GM12865 (cell line): ENCODE data around the gene PILRA.
A peak's percentile ranks its signal among the peaks of the same experiment; 100 is the strongest.

Experiments used
- DNase-seq: peaks from one replicate; pipeline ENCODE4 v3.0.0; 2010; ENCODE audit warnings: low read depth
- H3K4me3 ChIP-seq: 2 replicates; pipeline ENCODE4 v1.5.1; 2011; ENCODE audit warnings: mild to moderate bottlenecking, low read depth, low read length, control low read depth
- TF ChIP-seq, protein P1 (sequence below): IDR thresholded peaks from 2 replicates; pipeline ENCODE4 v1.5.1; 2011; ENCODE audit warnings: low read length, control low read depth, low read depth, inconsistent platforms; ENCODE audit not compliant: insufficient read depth; ENCODE audit errors: missing control alignments

PILRA gene

DNA sequence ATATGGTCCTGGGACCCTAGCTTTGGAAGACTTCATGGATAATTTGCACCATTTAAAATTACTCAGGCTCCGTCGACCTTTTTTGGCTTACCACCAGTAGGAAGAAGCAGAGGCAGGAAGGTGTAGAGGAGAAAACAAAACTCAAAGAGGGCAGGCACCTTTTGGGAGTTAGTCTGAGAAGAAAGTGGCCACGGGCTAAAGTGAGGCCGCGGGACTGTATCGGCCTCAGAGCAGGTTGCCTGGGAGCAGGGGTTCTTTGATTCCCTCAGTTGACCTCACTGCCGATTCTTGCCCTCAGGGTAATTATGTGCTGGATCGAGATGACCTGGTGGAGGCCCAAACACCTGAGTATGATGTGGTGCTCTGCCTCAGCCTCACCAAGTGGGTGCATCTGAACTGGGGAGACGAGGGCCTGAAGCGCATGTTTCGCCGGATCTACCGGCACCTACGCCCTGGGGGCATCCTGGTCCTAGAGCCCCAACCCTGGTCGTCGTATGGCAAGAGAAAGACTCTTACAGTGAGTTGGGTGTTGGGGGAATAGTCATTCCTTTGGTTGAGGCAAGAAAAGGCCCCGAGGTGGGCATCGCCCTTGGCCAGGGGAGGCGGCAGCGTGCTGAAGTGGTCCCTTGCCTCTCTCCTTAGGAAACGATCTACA lies 59.5 kb downstream of the PILRA start:
- no peak for DNase-seq
- H3K4me3 ChIP-seq = no peak overlapping the region
- TF ChIP-seq, protein P1, sequence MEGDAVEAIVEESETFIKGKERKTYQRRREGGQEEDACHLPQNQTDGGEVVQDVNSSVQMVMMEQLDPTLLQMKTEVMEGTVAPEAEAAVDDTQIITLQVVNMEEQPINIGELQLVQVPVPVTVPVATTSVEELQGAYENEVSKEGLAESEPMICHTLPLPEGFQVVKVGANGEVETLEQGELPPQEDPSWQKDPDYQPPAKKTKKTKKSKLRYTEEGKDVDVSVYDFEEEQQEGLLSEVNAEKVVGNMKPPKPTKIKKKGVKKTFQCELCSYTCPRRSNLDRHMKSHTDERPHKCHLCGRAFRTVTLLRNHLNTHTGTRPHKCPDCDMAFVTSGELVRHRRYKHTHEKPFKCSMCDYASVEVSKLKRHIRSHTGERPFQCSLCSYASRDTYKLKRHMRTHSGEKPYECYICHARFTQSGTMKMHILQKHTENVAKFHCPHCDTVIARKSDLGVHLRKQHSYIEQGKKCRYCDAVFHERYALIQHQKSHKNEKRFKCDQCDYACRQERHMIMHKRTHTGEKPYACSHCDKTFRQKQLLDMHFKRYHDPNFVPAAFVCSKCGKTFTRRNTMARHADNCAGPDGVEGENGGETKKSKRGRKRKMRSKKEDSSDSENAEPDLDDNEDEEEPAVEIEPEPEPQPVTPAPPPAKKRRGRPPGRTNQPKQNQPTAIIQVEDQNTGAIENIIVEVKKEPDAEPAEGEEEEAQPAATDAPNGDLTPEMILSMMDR = no peak

DNA sequence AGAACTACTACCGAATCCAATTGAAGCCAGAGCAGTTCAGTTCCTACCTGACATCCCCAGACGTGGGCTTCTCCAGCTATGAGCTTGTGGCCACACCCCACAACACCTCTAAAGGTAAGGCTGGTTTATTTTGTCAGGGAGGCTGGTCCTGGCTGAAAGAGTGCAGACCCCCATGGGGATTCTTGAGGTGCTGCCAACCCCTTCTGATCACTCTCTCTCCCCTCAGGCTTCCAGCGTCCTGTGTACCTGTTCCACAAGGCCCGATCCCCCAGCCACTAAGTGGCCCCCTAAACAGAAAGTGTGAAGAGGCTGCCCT lies 59.9 kb downstream of the PILRA start:
- DNase-seq = no peak
- no peak overlapping the region for H3K4me3 ChIP-seq

DNA sequence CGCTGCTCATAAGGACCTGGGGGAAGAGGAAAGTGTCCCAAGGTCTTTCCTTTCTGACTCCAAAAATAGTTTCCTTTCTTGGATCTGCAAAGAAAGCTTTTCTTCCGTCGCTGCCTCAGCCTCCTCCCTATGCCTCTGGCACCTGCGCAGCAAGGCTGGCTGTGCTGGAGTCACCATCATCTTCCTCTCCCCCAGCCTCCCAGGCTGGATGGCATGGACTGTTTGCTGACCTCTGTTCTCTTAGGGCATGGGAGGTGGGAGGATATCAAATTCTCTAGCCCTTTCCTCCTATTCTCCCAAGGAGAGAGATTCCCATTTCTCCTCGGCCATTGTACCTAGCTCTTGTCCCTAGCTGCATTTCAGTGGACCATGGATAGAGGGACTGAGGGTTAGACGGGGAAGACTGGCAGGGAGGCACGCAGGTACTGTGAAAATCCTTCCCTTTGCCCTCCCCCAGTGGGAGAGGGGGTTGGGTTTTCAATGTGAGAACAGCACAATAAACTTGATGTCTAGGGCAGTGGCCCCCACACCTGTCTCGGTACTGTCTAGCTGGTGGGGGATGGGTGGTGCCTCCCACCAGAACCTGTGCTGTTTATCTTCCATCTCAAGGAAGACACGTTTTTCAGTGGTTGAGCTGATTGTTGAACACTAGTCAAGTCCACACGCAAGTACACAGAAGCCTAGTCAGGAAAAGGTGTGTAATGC lies 60.5 kb downstream of the PILRA start:
- H3K4me3 ChIP-seq = no peak overlapping the region
- no peak for DNase-seq
- TF ChIP-seq, protein P1 = no peak

More for the DNA sequence above, 59.9 kb downstream of the PILRA start:
- TF ChIP-seq, protein P1 = no peak

DNA sequence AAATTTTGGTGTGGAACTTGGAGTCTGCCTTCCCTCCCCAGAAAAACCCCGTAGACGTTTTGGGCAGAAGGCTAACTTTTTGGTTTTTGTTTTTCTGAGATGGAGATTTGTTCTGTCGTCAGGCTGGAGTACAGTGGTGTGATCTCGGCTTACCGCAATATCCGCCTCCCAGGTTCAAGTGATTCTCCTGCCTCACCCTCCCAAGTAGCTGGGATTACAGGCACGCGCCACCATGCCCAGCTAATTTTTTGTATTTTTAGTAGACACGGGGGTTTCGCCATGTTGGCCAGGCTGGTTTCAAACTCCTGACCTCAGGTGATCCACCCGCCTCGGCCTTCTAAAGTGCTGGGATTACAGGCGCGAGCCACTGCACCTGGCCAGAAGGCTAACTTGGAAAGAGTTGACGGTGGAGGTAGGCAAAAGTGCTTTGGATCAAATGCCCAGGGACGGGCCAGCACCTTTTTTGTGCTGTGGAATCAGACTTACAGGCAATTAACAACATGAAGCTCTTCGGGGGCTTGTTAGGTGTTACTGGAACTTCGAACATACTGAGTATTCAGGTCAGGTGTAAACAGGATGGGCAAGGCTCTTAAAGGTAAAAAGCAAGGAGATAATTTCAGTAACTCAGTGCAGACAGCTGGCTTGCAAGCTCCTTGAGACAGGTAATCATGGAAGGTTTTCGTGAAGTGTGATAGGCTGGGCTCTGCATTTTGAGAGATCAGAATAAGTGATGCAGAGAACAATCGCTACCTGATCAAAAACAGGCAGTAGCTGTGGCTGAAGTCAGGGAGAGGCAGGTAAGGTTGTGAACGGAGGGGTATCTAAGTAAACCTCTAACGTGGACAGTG lies 61.2 kb downstream of the PILRA start:
- no peak for DNase-seq
- peak overlapping the region; percentile 83 for H3K4me3 ChIP-seq
- TF ChIP-seq, protein P1 = no peak

DNA sequence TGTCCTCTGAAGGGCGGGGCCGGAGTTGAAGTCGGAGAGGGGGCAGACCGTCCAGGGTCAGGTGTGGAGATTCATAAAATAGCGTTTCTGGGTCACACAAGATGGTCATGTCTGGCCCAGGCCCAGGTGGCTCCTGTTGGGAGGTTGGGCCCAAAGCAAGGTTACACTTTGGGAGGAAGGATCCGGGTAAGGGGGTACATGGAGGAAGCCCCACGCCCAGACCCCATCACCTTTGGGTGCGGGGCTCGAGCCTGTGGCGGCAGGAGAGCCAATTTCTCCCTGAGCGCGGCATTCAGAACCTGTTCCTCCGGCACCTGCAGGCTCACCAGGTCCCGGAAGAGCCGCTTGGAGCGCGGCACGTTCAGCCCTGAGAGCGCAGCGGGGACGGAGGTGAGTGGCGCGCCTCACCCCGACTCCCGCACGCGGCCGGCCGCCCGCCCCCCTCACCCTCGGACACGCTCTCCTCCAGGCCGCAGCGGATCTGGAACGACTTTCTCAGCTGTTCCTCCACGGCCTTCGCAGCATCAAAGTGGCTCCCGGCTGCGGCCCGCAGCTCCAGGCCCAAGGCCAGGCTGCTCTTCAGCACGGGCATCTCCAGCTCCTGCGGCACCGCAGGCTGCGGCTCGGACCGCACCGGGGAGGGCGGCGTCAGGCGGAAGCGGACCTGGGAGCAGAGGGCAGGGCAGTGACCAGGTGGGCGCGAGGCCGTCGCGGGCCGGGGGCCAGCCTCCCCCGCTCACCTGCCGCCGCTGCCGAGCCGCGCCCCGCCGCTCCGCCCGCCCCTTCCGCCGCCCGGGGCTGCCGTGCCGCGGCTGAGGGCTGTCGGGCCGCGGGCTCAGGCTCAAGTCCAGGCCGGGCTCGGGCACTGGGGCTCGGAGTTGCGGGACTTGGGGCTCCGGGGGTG lies 62.4 kb downstream of the PILRA start:
- H3K4me3 ChIP-seq = peak overlapping the region; percentile 83
- peak; percentile 69 for DNase-seq
- TF ChIP-seq, protein P1 = no peak

DNA sequence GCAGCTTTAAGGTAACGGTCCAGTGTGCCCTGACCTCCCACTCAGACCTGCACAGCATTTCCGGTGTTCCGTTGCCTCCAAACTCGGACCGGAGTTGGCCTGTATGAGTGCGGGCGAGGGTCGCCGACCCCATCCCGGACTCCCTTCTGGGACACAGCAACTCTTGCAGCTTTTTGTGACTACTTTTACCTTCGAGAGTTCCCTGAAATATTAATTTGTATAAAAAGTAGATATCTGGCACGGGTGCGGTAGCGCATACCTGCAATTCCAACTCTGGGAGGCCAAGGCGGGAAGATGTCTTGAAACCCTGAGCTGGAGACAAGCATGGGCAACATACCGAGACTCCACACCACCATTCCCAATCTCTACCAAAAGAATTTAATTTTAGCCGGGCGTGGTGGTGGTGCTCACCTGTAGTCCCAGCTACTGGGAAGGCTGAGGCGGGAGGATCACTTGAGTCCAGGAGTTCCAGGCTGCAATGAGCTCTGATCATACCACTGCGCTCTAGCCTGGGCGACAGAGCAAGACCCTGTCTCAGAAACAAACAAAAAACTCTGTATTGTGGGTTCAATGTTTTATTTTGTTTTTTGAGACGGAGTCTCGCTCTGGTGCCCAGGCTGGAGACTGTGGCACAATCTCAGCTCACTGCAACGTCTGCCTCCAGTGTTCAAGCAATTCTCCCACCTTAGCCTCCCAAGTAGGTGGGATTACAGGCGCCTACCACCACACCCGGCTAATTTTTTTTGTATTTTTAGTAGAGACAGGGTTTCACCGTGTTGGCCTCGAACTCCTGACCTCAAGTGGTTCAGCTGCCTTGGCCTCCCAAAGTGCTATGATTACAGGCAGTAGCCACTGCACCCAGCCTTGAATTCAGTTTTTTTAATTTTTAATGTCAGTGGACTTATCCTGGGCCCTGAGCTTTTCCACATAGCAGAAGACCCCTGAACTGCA lies 64.1 kb downstream of the PILRA start:
- peak overlapping the region; percentile 83 for H3K4me3 ChIP-seq
- TF ChIP-seq, protein P1 = no peak
- no peak for DNase-seq
